Measurements from ENCODE around the gene ARHGAP6. TPM values are rescaled to one million over a fixed set of nuclear protein-coding genes. Genes with fewer than 3 reads are reported as not detected.

ARHGAP6 gene, protein sequence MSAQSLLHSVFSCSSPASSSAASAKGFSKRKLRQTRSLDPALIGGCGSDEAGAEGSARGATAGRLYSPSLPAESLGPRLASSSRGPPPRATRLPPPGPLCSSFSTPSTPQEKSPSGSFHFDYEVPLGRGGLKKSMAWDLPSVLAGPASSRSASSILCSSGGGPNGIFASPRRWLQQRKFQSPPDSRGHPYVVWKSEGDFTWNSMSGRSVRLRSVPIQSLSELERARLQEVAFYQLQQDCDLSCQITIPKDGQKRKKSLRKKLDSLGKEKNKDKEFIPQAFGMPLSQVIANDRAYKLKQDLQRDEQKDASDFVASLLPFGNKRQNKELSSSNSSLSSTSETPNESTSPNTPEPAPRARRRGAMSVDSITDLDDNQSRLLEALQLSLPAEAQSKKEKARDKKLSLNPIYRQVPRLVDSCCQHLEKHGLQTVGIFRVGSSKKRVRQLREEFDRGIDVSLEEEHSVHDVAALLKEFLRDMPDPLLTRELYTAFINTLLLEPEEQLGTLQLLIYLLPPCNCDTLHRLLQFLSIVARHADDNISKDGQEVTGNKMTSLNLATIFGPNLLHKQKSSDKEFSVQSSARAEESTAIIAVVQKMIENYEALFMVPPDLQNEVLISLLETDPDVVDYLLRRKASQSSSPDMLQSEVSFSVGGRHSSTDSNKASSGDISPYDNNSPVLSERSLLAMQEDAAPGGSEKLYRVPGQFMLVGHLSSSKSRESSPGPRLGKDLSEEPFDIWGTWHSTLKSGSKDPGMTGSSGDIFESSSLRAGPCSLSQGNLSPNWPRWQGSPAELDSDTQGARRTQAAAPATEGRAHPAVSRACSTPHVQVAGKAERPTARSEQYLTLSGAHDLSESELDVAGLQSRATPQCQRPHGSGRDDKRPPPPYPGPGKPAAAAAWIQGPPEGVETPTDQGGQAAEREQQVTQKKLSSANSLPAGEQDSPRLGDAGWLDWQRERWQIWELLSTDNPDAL (N-terminal part only)
- total RNA-seq, result 0.57 and 1.3 TPM in 2 replicates

DNA sequence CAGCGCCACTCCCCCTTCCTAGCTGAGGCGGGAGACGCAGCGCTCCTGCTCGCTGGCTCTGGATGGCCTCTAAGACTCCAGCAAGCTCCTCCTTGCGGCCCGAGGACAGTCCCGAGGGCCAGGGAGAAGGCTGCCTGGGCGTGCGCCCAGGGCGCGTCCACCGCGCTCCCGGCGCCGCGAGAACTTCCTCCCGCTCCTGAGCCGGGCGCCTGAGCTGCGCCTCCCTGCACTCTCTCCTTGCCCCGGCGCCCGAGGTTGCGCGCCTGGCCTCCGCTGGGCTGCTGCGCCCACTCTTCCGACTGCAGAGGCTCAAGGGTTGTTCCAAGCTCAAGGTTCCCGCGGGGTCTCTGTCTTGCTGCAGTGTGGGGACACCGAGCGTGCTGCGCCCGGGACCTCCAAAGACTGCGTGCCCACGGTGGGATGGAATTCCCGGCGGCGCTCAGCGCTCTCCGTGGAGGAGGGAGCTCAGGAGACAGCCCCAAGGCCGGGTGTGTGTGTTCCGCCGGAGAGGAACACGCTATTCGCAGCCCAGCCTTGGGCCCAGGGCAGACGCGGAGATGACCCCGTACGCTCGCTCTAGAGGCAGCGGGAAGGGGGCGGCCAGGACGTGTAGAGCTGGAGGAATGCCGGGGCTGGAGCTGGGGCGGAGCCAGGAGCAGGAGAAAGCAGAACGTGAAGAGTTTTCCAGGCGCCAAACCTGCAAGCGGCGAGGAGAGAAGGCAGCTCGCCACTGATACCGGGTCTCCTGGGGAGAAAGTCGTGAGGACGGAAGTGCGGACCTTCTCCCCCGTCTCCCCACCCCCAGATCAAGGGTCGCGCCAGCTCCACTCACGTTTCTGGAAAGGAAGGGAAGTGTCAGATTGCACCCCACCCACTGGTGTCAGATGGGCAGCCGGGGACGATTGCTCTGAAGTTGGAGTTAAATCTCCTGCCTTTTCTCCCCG, at the start of gene ARHGAP6:
TSS of gene ARHGAP6 (minus strand) at position 753 of the 944 bp plus-strand sequence. CDS start 1,092 bp downstream, outside the sequence.

DNA sequence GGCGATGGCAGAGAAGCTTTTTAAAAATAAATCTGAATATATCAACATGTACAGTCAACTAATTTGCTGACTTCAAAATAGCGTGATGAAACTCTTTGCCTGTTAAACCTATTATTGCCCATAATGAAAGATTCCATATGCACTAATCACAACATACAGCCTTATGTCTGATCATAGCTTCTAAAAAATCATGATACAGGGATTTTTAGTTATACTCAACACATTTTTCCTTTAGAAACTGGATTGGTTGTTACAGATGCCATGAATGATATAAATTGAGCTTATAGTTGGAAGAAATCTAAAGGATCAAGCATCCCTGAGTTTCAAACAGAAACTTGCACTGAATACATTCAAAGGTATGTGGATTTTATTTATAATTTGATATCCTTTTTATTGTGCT, 372.6 kb downstream of the ARHGAP6 start, which contains the start of gene AMELX:
TSS of gene AMELX (plus strand) at position 301 of the 400 bp plus-strand sequence. CDS start 1,376 bp downstream, outside the sequence.

DNA sequence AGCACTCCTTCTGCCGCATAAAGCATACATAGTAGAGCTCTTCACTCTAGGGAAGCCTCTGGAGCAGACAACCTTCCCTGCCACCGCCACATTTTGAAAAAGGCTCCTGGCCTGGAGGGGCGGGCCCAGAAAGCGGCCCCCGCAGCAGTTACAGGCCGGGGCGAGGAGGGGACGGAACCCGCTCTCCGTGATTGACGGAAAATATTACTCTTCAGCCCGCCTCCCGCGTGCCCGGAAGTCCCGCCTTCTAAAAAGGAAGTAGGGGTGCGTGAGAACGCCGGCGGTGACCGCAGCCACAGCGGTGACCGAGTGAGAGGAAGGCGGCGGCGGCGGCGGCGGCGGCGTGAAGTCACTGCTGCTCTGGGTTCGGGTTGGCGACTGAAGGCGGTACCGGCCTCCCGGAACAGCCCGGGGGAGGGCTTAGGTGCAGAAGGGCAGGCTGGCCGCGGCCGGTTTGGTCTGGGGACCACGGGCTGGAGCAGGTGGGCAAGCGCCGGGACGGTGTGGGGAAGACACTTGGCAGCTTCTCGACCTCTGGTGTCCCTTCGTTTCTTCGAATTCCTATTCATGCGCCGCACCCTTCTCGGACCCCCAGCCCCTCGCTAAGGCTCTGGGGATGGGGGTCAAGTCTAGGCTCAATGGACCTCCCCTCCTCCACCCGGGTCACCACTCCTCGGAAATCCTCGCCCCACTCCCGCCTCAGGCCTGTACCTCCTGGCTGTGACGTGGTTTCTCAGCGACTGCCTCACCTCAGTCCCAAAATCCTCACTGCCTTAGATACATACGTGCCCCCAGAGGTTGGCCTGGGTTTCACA, 554.5 kb downstream of the ARHGAP6 start, which contains the start of gene HCCS:
TSS of gene HCCS (plus strand) at position 296 of the 815 bp plus-strand sequence. CDS start 729 bp downstream, outside the sequence.

Small RNAs within 50 kb of the gene (small RNA-seq; reads per million reads assigned to genes)
- gene MIR548AX (not detected), gene RF00019 (not detected), gene RF02271 (not detected)

Other genes with a start within 250 kb of the ARHGAP6 start
- 51.0 and 65.8 TPM in 2 replicates for gene MSL3, start 92.3 kb upstream of the ARHGAP6 start, total RNA-seq